Stimulated activated CD4-positive, alpha-beta T cell treated with anti-CD3 and anti-CD28 coated beads, Interleukin-2, amount 100 ng/mL, for 4 hours (primary cell): ENCODE results near the gene KMT2B.

Source experiments
- DNase-seq: peaks from one replicate; pipeline ENCODE4 v3.0.0-alpha.2; 2020; ENCODE audit warnings: low read depth

Gene KMT2B

GRCh38 chr19:35725216-35725861 lies 7.5 kb downstream of the KMT2B start:
- no peak for DNase-seq

DNA sequence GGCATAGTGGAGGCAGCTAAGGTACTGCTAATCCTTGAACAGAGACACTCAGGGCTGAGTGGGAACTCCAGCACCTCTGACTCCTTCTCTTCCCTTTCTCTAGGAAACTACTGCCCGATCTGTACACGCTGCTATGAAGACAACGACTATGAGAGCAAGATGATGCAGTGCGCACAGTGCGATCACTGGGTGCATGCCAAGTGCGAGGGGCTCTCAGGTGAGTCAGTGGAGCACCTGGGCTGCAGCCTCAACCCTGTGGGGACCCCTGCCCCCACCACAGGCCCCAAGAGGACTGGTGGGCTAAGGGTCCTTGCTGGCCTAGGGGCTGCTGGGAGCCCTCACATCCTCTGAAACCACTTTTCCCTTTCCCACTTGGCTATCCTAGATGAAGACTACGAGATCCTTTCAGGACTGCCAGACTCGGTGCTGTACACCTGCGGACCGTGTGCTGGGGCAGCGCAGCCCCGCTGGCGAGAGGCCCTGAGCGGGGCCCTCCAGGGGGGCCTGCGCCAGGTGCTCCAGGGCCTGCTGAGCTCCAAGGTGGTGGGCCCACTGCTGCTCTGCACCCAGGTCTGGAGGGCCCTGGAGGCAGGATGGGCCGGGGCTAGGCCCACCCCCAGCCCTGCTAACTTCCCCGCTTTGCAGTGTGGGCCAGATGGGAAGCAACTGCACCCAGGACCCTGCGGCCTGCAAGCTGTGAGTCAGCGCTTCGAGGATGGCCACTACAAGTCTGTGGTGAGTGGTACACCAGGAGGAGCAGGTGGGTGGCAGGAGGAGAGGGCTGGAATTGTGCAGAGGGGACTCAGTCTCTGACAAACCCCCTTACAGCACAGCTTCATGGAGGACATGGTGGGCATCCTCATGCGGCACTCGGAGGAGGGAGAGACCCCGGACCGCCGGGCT lies 9.5 kb downstream of the KMT2B start:
- DNase-seq, result no peak

GRCh38 chr19:35727956-35728706 lies 10.3 kb downstream of the KMT2B start:
- DNase-seq, result no peak

- DNase-seq, result no peak
These were observed 11.2 kb downstream of the KMT2B start for GRCh38 chr19:35729021-35729420.

- no peak for DNase-seq
These were observed 12.0 kb downstream of the KMT2B start for GRCh38 chr19:35729763-35730162.

DNA sequence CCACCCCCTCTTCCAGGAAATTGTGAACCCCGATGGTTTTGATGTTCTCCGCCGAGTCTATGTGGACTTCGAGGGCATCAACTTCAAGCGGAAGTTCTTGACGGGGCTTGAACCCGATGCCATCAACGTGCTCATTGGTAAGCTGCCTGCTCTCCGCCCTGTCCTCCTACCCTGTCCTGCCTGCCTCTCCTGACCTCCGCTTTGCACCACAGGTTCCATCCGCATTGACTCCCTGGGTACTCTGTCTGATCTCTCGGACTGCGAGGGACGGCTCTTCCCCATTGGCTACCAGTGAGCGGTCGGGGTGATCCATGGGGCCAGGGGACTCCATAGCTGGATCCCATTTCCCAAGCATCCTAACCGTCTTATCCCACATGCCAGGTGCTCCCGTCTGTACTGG lies 12.5 kb downstream of the KMT2B start:
- DNase-seq, result no peak

DNA sequence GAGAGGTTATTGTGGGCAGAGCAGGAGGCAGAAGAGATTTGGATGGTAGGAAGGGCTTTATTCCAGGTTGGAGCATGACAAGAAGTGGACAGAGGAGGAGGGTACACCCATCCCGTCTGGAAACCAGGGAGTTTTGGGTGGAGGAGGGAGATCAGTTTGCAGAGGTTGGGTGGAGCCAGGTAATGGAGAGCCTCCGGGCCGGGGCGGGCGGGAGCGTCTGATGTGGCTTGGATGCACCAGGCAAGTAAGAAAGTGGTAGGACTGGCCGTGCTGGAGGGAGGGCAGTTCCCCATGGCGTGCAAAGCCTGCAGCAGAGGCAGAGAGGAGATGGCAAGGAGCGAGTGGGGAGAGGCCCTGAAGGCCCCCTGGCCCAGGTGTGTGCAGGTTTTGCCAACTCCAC lies 13.6 kb downstream of the KMT2B start:
- DNase-seq, result no peak

DNA sequence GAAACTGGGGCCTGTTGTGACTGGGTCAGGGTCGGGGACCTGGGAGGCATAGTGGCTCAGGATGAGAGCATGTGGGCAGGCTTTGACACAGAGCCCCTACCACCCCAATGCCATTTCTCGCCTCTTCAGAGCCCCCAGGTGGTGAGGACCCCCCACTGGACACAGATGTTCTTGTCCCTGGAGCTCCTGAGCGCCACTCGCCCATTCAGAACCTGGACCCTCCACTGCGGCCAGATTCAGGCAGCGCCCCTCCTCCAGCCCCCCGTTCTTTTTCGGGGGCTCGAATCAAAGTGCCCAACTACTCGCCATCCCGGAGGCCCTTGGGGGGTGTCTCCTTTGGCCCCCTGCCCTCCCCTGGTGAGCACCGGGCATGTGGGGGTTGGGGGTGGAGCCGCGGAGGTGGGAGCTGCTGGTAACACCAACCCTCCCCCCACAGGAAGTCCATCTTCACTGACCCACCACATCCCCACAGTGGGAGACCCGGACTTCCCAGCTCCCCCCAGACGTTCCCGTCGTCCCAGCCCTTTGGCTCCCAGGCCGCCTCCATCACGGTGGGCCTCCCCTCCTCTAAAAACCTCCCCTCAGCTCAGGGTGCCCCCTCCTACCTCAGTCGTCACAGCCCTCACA lies 14.1 kb downstream of the KMT2B start:
- no peak for DNase-seq

DNA sequence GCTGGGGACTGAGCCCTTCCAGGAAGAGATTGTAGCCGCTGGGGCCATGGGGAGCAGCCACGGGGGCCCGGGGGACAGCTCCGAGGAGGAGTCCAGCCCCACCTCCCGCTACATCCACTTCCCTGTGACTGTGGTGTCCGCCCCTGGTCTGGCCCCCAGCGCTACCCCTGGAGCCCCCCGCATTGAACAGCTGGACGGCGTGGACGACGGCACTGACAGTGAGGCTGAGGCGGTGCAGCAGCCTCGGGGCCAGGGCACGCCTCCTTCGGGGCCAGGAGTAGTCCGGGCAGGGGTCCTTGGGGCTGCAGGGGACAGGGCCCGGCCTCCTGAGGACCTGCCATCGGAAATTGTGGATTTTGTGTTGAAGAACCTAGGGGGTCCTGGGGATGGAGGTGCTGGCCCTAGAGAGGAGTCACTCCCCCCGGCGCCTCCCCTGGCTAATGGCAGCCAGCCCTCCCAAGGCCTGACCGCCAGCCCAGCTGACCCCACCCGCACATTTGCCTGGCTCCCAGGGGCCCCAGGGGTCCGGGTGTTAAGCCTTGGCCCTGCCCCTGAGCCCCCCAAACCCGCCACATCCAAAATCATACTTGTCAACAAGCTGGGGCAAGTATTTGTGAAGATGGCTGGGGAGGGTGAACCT lies 14.9 kb downstream of the KMT2B start:
- DNase-seq, result no peak

DNA sequence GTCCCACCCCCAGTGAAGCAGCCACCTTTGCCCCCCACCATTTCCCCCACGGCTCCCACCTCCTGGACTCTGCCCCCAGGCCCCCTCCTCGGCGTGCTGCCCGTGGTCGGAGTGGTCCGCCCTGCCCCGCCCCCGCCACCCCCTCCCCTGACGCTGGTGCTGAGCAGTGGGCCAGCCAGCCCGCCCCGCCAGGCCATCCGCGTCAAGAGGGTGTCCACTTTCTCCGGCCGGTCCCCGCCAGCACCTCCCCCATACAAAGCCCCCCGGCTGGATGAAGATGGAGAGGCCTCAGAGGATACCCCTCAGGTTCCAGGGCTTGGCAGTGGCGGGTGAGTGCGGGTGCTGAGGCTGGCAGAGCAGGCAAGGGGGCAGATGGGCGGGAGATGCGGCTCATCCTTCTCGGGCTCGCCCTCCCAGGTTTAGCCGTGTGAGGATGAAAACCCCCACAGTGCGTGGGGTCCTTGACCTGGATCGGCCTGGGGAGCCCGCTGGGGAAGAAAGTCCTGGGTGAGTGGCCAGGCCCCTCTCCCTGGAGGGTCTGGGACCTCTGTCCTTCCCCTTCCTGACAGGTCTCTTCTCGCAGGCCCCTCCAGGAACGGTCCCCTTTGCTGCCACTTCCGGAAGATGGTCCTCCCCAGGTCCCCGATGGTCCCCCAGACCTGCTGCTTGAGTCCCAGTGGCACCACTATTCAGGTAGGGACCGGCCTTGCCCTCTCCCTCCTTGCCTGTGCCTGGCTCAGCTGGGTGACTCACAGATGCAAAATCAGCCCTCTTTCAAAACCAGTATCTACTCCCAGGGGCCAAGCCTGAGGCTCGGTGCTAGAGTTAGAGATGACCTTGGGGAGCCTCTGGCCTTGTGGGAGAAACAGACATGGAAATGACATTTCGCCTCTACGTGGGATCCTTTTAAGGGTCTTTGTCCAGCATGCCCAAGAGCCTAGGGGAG lies 15.7 kb downstream of the KMT2B start:
- no peak for DNase-seq

DNA sequence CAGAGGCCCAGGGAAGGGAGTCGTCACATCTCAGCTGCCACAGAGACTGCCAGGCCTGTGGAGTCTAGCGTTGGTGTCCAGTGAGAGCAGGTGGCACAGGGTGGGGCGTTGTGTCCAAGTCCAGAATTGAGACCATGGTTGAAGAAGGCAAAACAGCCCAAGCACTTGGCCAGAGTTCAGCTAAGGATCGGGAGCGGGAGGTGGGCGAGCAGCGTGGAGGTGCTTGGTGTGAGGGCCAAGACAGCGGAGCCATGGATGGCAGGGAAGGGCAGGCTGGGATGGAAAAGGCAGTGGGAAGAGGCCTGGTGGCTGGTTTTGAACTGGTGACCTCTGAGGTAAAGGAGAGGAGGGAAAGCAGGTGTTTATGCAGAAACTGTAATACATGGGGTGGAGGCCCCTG lies 16.5 kb downstream of the KMT2B start:
- DNase-seq, result no peak

GRCh38 chr19:35734889-35735288 lies 17.1 kb downstream of the KMT2B start:
- DNase-seq, result no peak

GRCh38 chr19:35736913-35737886 lies 19.4 kb downstream of the KMT2B start:
- DNase-seq, result no peak

- no peak for DNase-seq
These were observed 20.5 kb downstream of the KMT2B start for GRCh38 chr19:35738021-35738886.

- no peak for DNase-seq
These were observed 21.1 kb downstream of the KMT2B start for GRCh38 chr19:35738887-35739229.

- DNase-seq, result no peak
These were observed 21.7 kb downstream of the KMT2B start for GRCh38 chr19:35739275-35740107.

- no peak for DNase-seq
These were observed 22.3 kb downstream of the KMT2B start for GRCh38 chr19:35740108-35740422.
